GM12872 (cell line): ENCODE results near the gene SNAP25.

Experiments used
- CTCF ChIP-seq: IDR thresholded peaks from 3 replicates; pipeline ENCODE4 v1.5.1; 2011; ENCODE audit warnings: low read depth, mild to moderate bottlenecking, low read length, moderate library complexity; ENCODE audit not compliant: insufficient read depth

The SNAP25 gene

GRCh38 chr20:10347086-10347880 is 128.7 kb downstream of the SNAP25 start:
- TF ChIP-seq CTCF, result no peak

- no peak for TF ChIP-seq CTCF
Measured at GRCh38 chr20:10349118-10349517, 130.5 kb downstream of the SNAP25 start.

GRCh38 chr20:10350188-10350842 is 131.7 kb downstream of the SNAP25 start:
- TF ChIP-seq CTCF, result no peak

GRCh38 chr20:10352934-10353824 is 134.5 kb downstream of the SNAP25 start:
- no peak for TF ChIP-seq CTCF

GRCh38 chr20:10356628-10357027 is 138.0 kb downstream of the SNAP25 start:
- TF ChIP-seq CTCF, result no peak
